HepG2 (cell line): ENCODE data around the gene PSMB3. TPM values are rescaled to one million over a fixed set of nuclear protein-coding genes. Genes with fewer than 3 reads are reported as not detected.

Experiments used
- AGO2 ChIP-seq: fragments of 200-400 bp; formaldehyde crosslinking; optimal IDR thresholded peaks from 2 replicates; pipeline ENCODE3; 2017; ENCODE audit warnings: mild to moderate bottlenecking, low read depth, low read length, moderate library complexity
- HNF4A ChIP-seq: sonication (generic); formaldehyde crosslinking; IDR thresholded peaks from 2 replicates; pipeline ENCODE4 v1.4.0; 2020; ENCODE audit warnings: missing genetic modification reagents
- KDM4B ChIP-seq: sonication (generic); formaldehyde crosslinking; IDR thresholded peaks from 2 replicates; pipeline ENCODE4 v1.4.0; 2020; ENCODE audit warnings: missing genetic modification reagents
- RAD21 ChIP-seq: fragments of 450-650 bp; formaldehyde crosslinking; IDR thresholded peaks from 2 replicates; pipeline ENCODE4 v1.5.0; 2020; ENCODE audit warnings: mild to moderate bottlenecking
- SPEN ChIP-seq: sonication (generic); formaldehyde crosslinking; IDR thresholded peaks from 2 replicates; pipeline ENCODE4 v1.5.1; 2020; ENCODE audit warnings: low read depth, mild to moderate bottlenecking, missing genetic modification reagents
- SSRP1 ChIP-seq: IDR thresholded peaks from 2 replicates; pipeline ENCODE4 v1.6.1; 2016; ENCODE audit warnings: control low read depth
- TCF7 ChIP-seq: sonication (generic); IDR thresholded peaks from 2 replicates; pipeline ENCODE4 v1.6.1; 2016; ENCODE audit warnings: antibody characterized with exemption, low read depth
- ZKSCAN8 ChIP-seq: IDR thresholded peaks from 2 replicates; pipeline ENCODE4 v1.6.1; 2016; ENCODE audit warnings: borderline replicate concordance, missing genetic modification reagents, missing compliant biosample characterization
- ZNF33A ChIP-seq: sonication (generic); formaldehyde crosslinking; IDR thresholded peaks from 2 replicates; pipeline ENCODE4 v1.5.1; 2020; ENCODE audit warnings: missing genetic modification reagents, mild to moderate bottlenecking, moderate library complexity, borderline replicate concordance
- ZNF496 ChIP-seq: sonication (generic); formaldehyde crosslinking; IDR thresholded peaks from 2 replicates; pipeline ENCODE4 v1.8.1; 2023; ENCODE audit warnings: mild to moderate bottlenecking, moderate library complexity, missing genetic modification reagents; ENCODE audit not compliant: insufficient replicate concordance
- ZNF562 ChIP-seq: sonication (generic); formaldehyde crosslinking; IDR thresholded peaks from 2 replicates; pipeline ENCODE4 v1.8.0; 2022; ENCODE audit warnings: missing genetic modification reagents, borderline replicate concordance
- polyA plus RNA-seq, 8 experiments: library from polyadenylated mRNA; depleted of rRNA in 3 of 8; stranded (reverse) in 7 of 8; unstranded in 1 of 8; fragments of >200 nt; fragmentation: Illumina TruSeq in 4 of 8; extraction: Trizol in 4 of 8; gene quantifications; 2 replicates each; pipeline versions ENCODE4 v1.2.1 to v1.2.3, GENCODE V29; 2011 to 2016; ENCODE audit warnings: low read depth in 4 of 8, missing spikeins in 1 of 8, mixed read lengths in 1 of 8; ENCODE audit not compliant: insufficient read depth in 1 of 8
- total RNA-seq, 5 experiments: library from RNA; depleted of rRNA; stranded (reverse); fragments of >200 nt; fragmentation: Illumina TruSeq; extraction: Trizol; gene quantifications; 2 replicates each; pipeline ENCODE4 v1.2.3, GENCODE V29; 2016; ENCODE audit warnings: low read depth in 1 of 5
- TF ChIP-seq, protein P1 (sequence below): sonication (generic); formaldehyde crosslinking; IDR thresholded peaks from 2 replicates; pipeline ENCODE4 v1.5.1; 2020; ENCODE audit warnings: mild to moderate bottlenecking, missing genetic modification reagents, borderline replicate concordance
- TF ChIP-seq, protein P2 (sequence below), 2 experiments: fragments of 450-650 bp in 1 of 2; sonication (generic) in 1 of 2; formaldehyde crosslinking; IDR thresholded peaks; 2 replicates each; pipeline versions ENCODE4 v1.5.0 to v1.8.0; 2020 to 2022; ENCODE audit warnings: mild to moderate bottlenecking in 1 of 2, missing genetic modification reagents in 1 of 2
- TF ChIP-seq, protein P3 (sequence below): fragments of 450-650 bp; IDR thresholded peaks from 2 replicates; pipeline ENCODE4 v1.6.1; 2016
- TF ChIP-seq, protein P4 (sequence below): sonication (generic); formaldehyde crosslinking; IDR thresholded peaks from 2 replicates; pipeline ENCODE4 v1.8.1; 2023; ENCODE audit warnings: mild to moderate bottlenecking, moderate library complexity, missing genetic modification reagents
- TF ChIP-seq, protein P5 (sequence below): sonication (generic); formaldehyde crosslinking; IDR thresholded peaks from 2 replicates; pipeline ENCODE4 v1.4.0; 2020; ENCODE audit warnings: missing genetic modification reagents
- TF ChIP-seq, protein P6 (sequence below): sonication (generic); formaldehyde crosslinking; IDR thresholded peaks from 2 replicates; pipeline ENCODE4 v1.4.0; 2020; ENCODE audit warnings: mild to moderate bottlenecking, missing genetic modification reagents, borderline replicate concordance
- TF ChIP-seq, protein P7 (sequence below): sonication (generic); formaldehyde crosslinking; IDR thresholded peaks from 2 replicates; pipeline ENCODE4 v1.5.0; 2020; ENCODE audit warnings: missing genetic modification reagents

PSMB3 gene
- total and polyA plus RNA-seq, 2 of the 13 experiments (the other 11 are each of a cell fraction or from before 2014, with no cell fraction given) = 366 to 517 TPM

DNA sequence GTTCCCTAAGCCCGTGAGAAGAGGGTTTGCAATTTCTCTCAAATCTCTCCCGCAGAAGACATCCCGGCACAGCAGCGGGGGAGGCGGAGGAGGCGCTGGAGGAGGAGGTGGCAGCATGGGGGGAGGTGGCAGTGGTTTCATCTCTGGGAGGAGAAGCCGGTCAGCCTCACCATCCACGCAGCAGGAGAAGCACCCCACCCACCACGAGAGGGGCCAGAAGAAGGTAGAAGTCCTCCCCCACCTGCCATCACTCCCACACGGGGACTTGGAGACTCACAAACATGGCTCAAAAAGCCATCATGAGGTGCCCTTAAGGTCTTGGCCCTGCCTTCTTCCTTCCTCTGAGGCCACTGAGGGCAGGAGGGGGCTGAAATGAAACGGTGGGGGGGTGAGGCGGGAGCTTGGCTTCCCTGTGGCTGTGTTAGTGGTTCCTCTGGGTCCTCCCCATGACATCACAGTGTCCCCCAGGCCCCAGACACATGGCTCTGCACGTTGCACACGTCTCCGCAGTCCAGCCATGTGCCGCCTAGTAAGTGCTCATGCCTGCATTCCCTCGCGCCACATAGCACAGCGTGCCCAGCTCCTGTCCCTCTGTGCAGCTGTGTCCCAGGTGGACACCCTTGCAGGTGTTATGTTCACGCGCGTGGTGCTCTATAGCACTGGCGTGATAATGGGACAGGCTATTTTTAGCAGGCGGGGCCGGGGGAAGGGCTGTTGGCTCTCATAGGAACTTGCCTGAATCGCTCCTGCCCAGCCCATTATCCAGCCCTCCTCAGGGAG is 40.6 kb upstream of the PSMB3 start (continued):
- TF ChIP-seq, protein P1, sequence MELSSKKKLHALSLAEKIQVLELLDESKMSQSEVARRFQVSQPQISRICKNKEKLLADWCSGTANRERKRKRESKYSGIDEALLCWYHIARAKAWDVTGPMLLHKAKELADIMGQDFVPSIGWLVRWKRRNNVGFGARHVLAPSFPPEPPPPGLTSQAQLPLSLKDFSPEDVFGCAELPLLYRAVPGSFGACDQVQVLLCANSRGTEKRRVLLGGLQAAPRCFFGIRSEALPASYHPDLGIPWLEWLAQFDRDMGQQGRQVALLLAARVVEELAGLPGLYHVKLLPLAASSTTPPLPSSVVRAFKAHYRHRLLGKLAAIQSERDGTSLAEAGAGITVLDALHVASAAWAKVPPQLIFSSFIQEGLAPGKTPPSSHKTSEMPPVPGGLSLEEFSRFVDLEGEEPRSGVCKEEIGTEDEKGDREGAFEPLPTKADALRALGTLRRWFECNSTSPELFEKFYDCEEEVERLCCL (CRISPR knock-in tag) = no peak
- no peak for TF ChIP-seq ZNF562 (CRISPR knock-in tag)
- TF ChIP-seq, protein P2, sequence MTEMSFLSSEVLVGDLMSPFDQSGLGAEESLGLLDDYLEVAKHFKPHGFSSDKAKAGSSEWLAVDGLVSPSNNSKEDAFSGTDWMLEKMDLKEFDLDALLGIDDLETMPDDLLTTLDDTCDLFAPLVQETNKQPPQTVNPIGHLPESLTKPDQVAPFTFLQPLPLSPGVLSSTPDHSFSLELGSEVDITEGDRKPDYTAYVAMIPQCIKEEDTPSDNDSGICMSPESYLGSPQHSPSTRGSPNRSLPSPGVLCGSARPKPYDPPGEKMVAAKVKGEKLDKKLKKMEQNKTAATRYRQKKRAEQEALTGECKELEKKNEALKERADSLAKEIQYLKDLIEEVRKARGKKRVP (CRISPR knock-in tag; IDR thresholded peaks at IDR 0.05) = no peak
- no peak for TF ChIP-seq KDM4B
- TF ChIP-seq, protein P3, sequence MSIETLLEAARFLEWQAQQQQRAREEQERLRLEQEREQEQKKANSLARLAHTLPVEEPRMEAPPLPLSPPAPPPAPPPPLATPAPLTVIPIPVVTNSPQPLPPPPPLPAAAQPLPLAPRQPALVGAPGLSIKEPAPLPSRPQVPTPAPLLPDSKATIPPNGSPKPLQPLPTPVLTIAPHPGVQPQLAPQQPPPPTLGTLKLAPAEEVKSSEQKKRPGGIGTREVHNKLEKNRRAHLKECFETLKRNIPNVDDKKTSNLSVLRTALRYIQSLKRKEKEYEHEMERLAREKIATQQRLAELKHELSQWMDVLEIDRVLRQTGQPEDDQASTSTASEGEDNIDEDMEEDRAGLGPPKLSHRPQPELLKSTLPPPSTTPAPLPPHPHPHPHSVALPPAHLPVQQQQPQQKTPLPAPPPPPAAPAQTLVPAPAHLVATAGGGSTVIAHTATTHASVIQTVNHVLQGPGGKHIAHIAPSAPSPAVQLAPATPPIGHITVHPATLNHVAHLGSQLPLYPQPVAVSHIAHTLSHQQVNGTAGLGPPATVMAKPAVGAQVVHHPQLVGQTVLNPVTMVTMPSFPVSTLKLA = peak; percentile 84
- no peak for TF ChIP-seq ZKSCAN8 (CRISPR knock-in tag)
- no peak for TF ChIP-seq ZNF33A (CRISPR knock-in tag)
- TF ChIP-seq, protein P4, sequence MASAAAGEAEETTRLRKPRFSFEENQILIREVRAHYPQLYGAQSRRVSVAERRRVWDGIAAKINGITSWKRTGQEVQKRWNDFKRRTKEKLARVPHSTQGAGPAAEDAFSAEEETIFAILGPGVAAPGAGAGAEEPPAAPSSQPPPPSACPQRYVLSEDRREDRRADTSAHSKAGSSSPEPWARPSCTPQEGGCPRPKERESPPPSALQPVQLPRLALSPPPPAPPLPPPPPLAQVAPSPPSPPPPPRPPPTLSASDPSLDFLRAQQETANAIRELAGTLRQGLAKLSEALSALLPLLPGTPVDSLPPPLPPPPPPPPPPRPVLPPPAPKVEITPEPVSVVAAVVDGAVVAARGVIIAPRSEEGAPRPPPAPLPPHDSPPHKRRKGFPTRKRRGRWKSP (CRISPR knock-in tag) = no peak
- TF ChIP-seq AGO2 = peak; percentile 80
- no peak for TF ChIP-seq TCF7
- TF ChIP-seq ZNF496 = no peak
- TF ChIP-seq, protein P5, sequence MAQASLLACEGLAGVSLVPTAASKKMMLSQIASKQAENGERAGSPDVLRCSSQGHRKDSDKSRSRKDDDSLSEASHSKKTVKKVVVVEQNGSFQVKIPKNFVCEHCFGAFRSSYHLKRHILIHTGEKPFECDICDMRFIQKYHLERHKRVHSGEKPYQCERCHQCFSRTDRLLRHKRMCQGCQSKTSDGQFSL (CRISPR knock-in tag) = no peak
- no peak for TF ChIP-seq SPEN
- TF ChIP-seq SSRP1 = 0 out of 2 replicates have a peak, but pooled peaks have one; percentile 24
- TF ChIP-seq, protein P6, sequence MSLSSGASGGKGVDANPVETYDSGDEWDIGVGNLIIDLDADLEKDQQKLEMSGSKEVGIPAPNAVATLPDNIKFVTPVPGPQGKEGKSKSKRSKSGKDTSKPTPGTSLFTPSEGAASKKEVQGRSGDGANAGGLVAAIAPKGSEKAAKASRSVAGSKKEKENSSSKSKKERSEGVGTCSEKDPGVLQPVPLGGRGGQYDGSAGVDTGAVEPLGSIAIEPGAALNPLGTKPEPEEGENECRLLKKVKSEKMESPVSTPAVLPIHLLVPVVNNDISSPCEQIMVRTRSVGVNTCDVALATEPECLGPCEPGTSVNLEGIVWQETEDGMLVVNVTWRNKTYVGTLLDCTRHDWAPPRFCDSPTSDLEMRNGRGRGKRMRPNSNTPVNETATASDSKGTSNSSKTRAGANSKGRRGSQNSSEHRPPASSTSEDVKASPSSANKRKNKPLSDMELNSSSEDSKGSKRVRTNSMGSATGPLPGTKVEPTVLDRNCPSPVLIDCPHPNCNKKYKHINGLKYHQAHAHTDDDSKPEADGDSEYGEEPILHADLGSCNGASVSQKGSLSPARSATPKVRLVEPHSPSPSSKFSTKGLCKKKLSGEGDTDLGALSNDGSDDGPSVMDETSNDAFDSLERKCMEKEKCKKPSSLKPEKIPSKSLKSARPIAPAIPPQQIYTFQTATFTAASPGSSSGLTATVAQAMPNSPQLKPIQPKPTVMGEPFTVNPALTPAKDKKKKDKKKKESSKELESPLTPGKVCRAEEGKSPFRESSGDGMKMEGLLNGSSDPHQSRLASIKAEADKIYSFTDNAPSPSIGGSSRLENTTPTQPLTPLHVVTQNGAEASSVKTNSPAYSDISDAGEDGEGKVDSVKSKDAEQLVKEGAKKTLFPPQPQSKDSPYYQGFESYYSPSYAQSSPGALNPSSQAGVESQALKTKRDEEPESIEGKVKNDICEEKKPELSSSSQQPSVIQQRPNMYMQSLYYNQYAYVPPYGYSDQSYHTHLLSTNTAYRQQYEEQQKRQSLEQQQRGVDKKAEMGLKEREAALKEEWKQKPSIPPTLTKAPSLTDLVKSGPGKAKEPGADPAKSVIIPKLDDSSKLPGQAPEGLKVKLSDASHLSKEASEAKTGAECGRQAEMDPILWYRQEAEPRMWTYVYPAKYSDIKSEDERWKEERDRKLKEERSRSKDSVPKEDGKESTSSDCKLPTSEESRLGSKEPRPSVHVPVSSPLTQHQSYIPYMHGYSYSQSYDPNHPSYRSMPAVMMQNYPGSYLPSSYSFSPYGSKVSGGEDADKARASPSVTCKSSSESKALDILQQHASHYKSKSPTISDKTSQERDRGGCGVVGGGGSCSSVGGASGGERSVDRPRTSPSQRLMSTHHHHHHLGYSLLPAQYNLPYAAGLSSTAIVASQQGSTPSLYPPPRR = no peak
- TF ChIP-seq, protein P7, sequence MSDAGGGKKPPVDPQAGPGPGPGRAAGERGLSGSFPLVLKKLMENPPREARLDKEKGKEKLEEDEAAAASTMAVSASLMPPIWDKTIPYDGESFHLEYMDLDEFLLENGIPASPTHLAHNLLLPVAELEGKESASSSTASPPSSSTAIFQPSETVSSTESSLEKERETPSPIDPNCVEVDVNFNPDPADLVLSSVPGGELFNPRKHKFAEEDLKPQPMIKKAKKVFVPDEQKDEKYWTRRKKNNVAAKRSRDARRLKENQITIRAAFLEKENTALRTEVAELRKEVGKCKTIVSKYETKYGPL (CRISPR knock-in tag) = no peak
- no peak for TF ChIP-seq HNF4A (CRISPR knock-in tag)
- no peak for TF ChIP-seq RAD21 (CRISPR knock-in tag)
